SK-N-SH treated with all-trans-retinoic acid at 6 μM for 48 hours (cell line): ENCODE data around the gene FOSL2.

Source experiments
- ATAC-seq: fragments of 200-7000 bp; cut with Tn5 transposase; 3 replicates; pipeline ENCODE4 v1.9.1; 2020; ENCODE audit warnings: mild to moderate bottlenecking, moderate library complexity
- ARNTL ChIP-seq: fragments of 450-650 bp; formaldehyde crosslinking; IDR thresholded peaks from 2 replicates; pipeline ENCODE4 v1.5.0; 2020; ENCODE audit warnings: low read depth, mild to moderate bottlenecking, moderate library complexity, borderline replicate concordance
- BACH2 ChIP-seq: fragments of 250-450 bp; sonication (Bioruptor Pico); IDR thresholded peaks from 2 replicates; pipeline ENCODE4 v1.9.0; 2021; ENCODE audit warnings: mild to moderate bottlenecking, borderline replicate concordance
- CREB5 ChIP-seq: fragments of 250-450 bp; sonication (Bioruptor Pico); IDR thresholded peaks from 2 replicates; pipeline ENCODE4 v1.5.1; 2020; ENCODE audit warnings: low read depth, mild to moderate bottlenecking, moderate library complexity
- CSDC2 ChIP-seq: fragments of 250-450 bp; sonication (Bioruptor Pico); IDR thresholded peaks from 2 replicates; pipeline ENCODE4 v1.5.0; 2020; ENCODE audit warnings: mild to moderate bottlenecking, moderate library complexity
- CSRNP3 ChIP-seq: fragments of 250-450 bp; sonication (Bioruptor Pico); IDR thresholded peaks from 2 replicates; pipeline ENCODE4 v1.5.1; 2021; ENCODE audit warnings: mild to moderate bottlenecking, moderate library complexity
- ESRRG ChIP-seq: fragments of 250-450 bp; sonication (Bioruptor Pico); IDR thresholded peaks from 2 replicates; pipeline ENCODE4 v1.6.1; 2021; ENCODE audit warnings: mild to moderate bottlenecking
- ISL1 ChIP-seq: fragments of 250-450 bp; sonication (Bioruptor Pico); IDR thresholded peaks from 2 replicates; pipeline ENCODE4 v2.1.2; 2022; ENCODE audit warnings: mild to moderate bottlenecking, moderate library complexity
- OSR1 ChIP-seq: fragments of 250-450 bp; sonication (Bioruptor Pico); IDR thresholded peaks from 2 replicates; pipeline ENCODE4 v1.8.0; 2022; ENCODE audit warnings: moderate library complexity, mild to moderate bottlenecking, inconsistent platforms
- PATZ1 ChIP-seq: fragments of 250-450 bp; sonication (Bioruptor Pico); IDR thresholded peaks from 2 replicates; pipeline ENCODE4 v1.8.0; 2020; ENCODE audit warnings: mild to moderate bottlenecking, moderate library complexity, borderline replicate concordance
- RARB ChIP-seq: fragments of 250-450 bp; sonication (Bioruptor Pico); IDR thresholded peaks from 2 replicates; pipeline ENCODE4 v1.8.0; 2021; ENCODE audit warnings: mild to moderate bottlenecking, moderate library complexity
- SNAI2 ChIP-seq: fragments of 250-450 bp; sonication (Bioruptor Pico); IDR thresholded peaks from 2 replicates; pipeline ENCODE4 v1.5.0; 2020; ENCODE audit warnings: mild to moderate bottlenecking, moderate library complexity
- TCF4 ChIP-seq: fragments of 250-450 bp; sonication (Bioruptor Pico); IDR thresholded peaks from 2 replicates; pipeline ENCODE4 v1.8.0; 2021; ENCODE audit warnings: mild to moderate bottlenecking, moderate library complexity, borderline replicate concordance
- TOX ChIP-seq: fragments of 250-450 bp; sonication (Bioruptor Pico); IDR thresholded peaks from 2 replicates; pipeline ENCODE4 v1.8.0; 2021; ENCODE audit warnings: mild to moderate bottlenecking, moderate library complexity, borderline replicate concordance
- TSHZ2 ChIP-seq: fragments of 250-450 bp; sonication (Bioruptor Pico); IDR thresholded peaks from 2 replicates; pipeline ENCODE4 v1.5.0; 2020; ENCODE audit warnings: mild to moderate bottlenecking, moderate library complexity
- ZFP3 ChIP-seq: fragments of 250-450 bp; sonication (Bioruptor Pico); IDR thresholded peaks from 2 replicates; pipeline ENCODE4 v1.5.0; 2020; ENCODE audit warnings: mild to moderate bottlenecking, moderate library complexity
- ZNF565 ChIP-seq: fragments of 450-650 bp; formaldehyde crosslinking; conservative IDR thresholded peaks from 2 replicates; pipeline ENCODE4 v1.5.0; 2020; ENCODE audit warnings: low read depth, mild to moderate bottlenecking, moderate library complexity
- ZNF70 ChIP-seq: fragments of 450-650 bp; formaldehyde crosslinking; IDR thresholded peaks from 2 replicates; pipeline ENCODE4 v1.5.0; 2020; ENCODE audit warnings: mild to moderate bottlenecking, moderate library complexity
- ZNF8 ChIP-seq: fragments of 450-650 bp; formaldehyde crosslinking; IDR thresholded peaks from 2 replicates; pipeline ENCODE4 v1.5.0; 2020; ENCODE audit warnings: mild to moderate bottlenecking, moderate library complexity

The FOSL2 gene

GRCh38 chr2:28449126-28449487 is 56.4 kb downstream of the FOSL2 start:
- TF ChIP-seq PATZ1 (CRISPR knock-in tag): no peak
- no peak for ATAC-seq

GRCh38 chr2:28449488-28450395 is 57.1 kb downstream of the FOSL2 start:
- TF ChIP-seq ZNF8 (CRISPR knock-in tag): 0 out of 2 replicates have a peak, but pooled peaks have one; percentile 12
- TF ChIP-seq SNAI2 (CRISPR knock-in tag): no peak

GRCh38 chr2:28450901-28451565 is 58.4 kb downstream of the FOSL2 start:
- TF ChIP-seq ARNTL (CRISPR knock-in tag): no peak
- TF ChIP-seq OSR1 (CRISPR knock-in tag): no peak
- no peak for TF ChIP-seq SNAI2 (CRISPR knock-in tag)
- TF ChIP-seq ZNF565 (CRISPR knock-in tag): no peak
- no peak for TF ChIP-seq TOX (CRISPR knock-in tag)
- TF ChIP-seq CSRNP3: no peak
- no peak for TF ChIP-seq ISL1 (CRISPR knock-in tag)
- TF ChIP-seq ZNF8 (CRISPR knock-in tag): no peak
- no peak for TF ChIP-seq ZNF70 (CRISPR knock-in tag)
- no peak for TF ChIP-seq ESRRG (CRISPR knock-in tag)
- TF ChIP-seq CREB5 (CRISPR knock-in tag): no peak
- ATAC-seq: no peak

More at GRCh38 chr2:28449488-28450395, 57.1 kb downstream of the FOSL2 start:
- ATAC-seq: no peak; the same call in 2 of the 3 replicates

GRCh38 chr2:28451793-28452533 is 59.3 kb downstream of the FOSL2 start:
- peak; percentile 50 for ATAC-seq

More at GRCh38 chr2:28451793-28452533, 59.3 kb downstream of the FOSL2 start:
- no peak for TF ChIP-seq CSDC2 (CRISPR knock-in tag)
- TF ChIP-seq ZFP3 (CRISPR knock-in tag): no peak
- no peak for TF ChIP-seq TCF4 (CRISPR knock-in tag)
- no peak for TF ChIP-seq BACH2
- TF ChIP-seq ESRRG (CRISPR knock-in tag): no peak
- no peak for TF ChIP-seq TSHZ2
- no peak for TF ChIP-seq SNAI2 (CRISPR knock-in tag)
- no peak for TF ChIP-seq RARB (CRISPR knock-in tag)
